H1 (cell line): ENCODE results near the gene SOX6.

Source experiments
- CTCF ChIP-seq, 3 experiments: IDR thresholded peaks; 1 replicate in 2 of 3; 2 replicates in 1 of 3; pipeline versions ENCODE4 v1.5.1 to v1.6.1; 2011; ENCODE audit warnings: low read length in 3 of 3, mild to moderate bottlenecking in 3 of 3, inconsistent platforms in 2 of 3, low read depth in 1 of 3, moderate library complexity in 1 of 3; ENCODE audit not compliant: insufficient read depth in 1 of 3; ENCODE audit errors: control extremely low read depth in 1 of 3
- EP300 ChIP-seq, 2 experiments: IDR thresholded peaks; 1 replicate in 1 of 2; 2 replicates in 1 of 2; pipeline ENCODE4 v1.6.1; 2011 to 2012; ENCODE audit warnings: low read depth in 2 of 2, low read length in 2 of 2, mild to moderate bottlenecking in 2 of 2, borderline replicate concordance in 1 of 2, inconsistent platforms in 1 of 2, moderate library complexity in 1 of 2
- JUND ChIP-seq: IDR thresholded peaks from 2 replicates; pipeline ENCODE4 v1.6.1; 2011; ENCODE audit warnings: mild to moderate bottlenecking, improper control_type of control experiment, low read length
- KDM1A ChIP-seq: fragments of 200-600, 300-600 bp; sonication (generic); IDR thresholded peaks from 2 replicates; pipeline ENCODE4 v1.7.1; 2016; ENCODE audit warnings: mild to moderate bottlenecking, low read length, borderline replicate concordance
- MAX ChIP-seq: IDR thresholded peaks from 2 replicates; pipeline ENCODE4 v1.6.1; 2012; ENCODE audit warnings: inconsistent platforms
- POLR2A ChIP-seq, 2 experiments: IDR thresholded peaks; 1 replicate in 1 of 2; 2 replicates in 1 of 2; pipeline ENCODE4 v1.6.1; 2011; ENCODE audit warnings: low read depth in 2 of 2, low read length in 2 of 2, mild to moderate bottlenecking in 2 of 2; ENCODE audit errors: control extremely low read depth in 1 of 2
- RAD21 ChIP-seq, 2 experiments: IDR thresholded peaks in 1 of 2; conservative IDR thresholded peaks in 1 of 2; 2 replicates each; pipeline ENCODE4 v1.6.1; 2011; ENCODE audit warnings: low read depth in 2 of 2, low read length in 2 of 2, improper control_type of control experiment in 1 of 2, inconsistent platforms in 1 of 2, mild to moderate bottlenecking in 1 of 2, moderate library complexity in 1 of 2
- SIX5 ChIP-seq: IDR thresholded peaks from 2 replicates; pipeline ENCODE4 v1.6.1; 2011; ENCODE audit warnings: mild to moderate bottlenecking, low read depth, low read length
- YY1 ChIP-seq: IDR thresholded peaks from 2 replicates; pipeline ENCODE4 v1.6.1; 2011; ENCODE audit warnings: low read depth, mild to moderate bottlenecking, low read length

GRCh38 chr11:16169541-16169940, 186.8 kb downstream of the SOX6 start:
- TF ChIP-seq CTCF (IDR thresholded peaks at IDR 0.05; ENCODE audit: control extremely low read depth in 1 of 3, insufficient read depth in 1 of 3, low read depth in 1 of 3, low read length in 3 of 3), result no peak
- no peak for TF ChIP-seq EP300 (IDR thresholded peaks at IDR 0.05; ENCODE audit: borderline replicate concordance in 1 of 2, low read depth in 2 of 2, low read length in 2 of 2)
- TF ChIP-seq POLR2A (IDR thresholded peaks at IDR 0.05; ENCODE audit: control extremely low read depth in 1 of 2, low read depth in 2 of 2, low read length in 2 of 2), result no peak
- TF ChIP-seq RAD21 (IDR thresholded peaks at IDR 0.05 in 1 of 2, conservative IDR thresholded peaks at IDR 0.05 in 1 of 2; ENCODE audit: low read depth in 2 of 2, low read length in 2 of 2), result no peak
- TF ChIP-seq YY1, result no peak
- no peak for TF ChIP-seq SIX5
- TF ChIP-seq KDM1A, result no peak
- no peak for TF ChIP-seq JUND
- TF ChIP-seq MAX, result no peak
